ENCODE measurements around the gene MEX3B.

- TF ChIP-seq, protein P1, sequence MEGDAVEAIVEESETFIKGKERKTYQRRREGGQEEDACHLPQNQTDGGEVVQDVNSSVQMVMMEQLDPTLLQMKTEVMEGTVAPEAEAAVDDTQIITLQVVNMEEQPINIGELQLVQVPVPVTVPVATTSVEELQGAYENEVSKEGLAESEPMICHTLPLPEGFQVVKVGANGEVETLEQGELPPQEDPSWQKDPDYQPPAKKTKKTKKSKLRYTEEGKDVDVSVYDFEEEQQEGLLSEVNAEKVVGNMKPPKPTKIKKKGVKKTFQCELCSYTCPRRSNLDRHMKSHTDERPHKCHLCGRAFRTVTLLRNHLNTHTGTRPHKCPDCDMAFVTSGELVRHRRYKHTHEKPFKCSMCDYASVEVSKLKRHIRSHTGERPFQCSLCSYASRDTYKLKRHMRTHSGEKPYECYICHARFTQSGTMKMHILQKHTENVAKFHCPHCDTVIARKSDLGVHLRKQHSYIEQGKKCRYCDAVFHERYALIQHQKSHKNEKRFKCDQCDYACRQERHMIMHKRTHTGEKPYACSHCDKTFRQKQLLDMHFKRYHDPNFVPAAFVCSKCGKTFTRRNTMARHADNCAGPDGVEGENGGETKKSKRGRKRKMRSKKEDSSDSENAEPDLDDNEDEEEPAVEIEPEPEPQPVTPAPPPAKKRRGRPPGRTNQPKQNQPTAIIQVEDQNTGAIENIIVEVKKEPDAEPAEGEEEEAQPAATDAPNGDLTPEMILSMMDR (conservative IDR thresholded peaks at IDR 0.05; ENCODE audit: low read length) = 0 out of 2 replicates have a peak, but pooled peaks have one; percentile 16
- no peak for TF ChIP-seq EZH2phosphoT487 (IDR thresholded peaks at IDR 0.05; ENCODE audit: borderline replicate concordance, low read depth, low read length)
These were observed 1.9 kb upstream of the MEX3B start for GRCh38 chr15:82047453-82048400.
